K562 (cell line): ENCODE data around the gene ANP32B. TPM values are rescaled to one million over a fixed set of nuclear protein-coding genes. Genes with fewer than 3 reads are reported as not detected.

Experiments used
- BACH1 ChIP-seq: fragments of 200-800 bp; sonication (Bioruptor generic); IDR thresholded peaks from 2 replicates; pipeline ENCODE4 v1.6.1; 2016; ENCODE audit warnings: missing genetic modification characterization, missing compliant biosample characterization
- BDP1 ChIP-seq: IDR thresholded peaks from 3 replicates; pipeline ENCODE4 v1.6.1; 2011; ENCODE audit not compliant: insufficient read length, insufficient read depth
- C11orf30 ChIP-seq: fragments of 450-650 bp; IDR thresholded peaks from 2 replicates; pipeline ENCODE4 v1.6.1; 2016; ENCODE audit warnings: low read depth, mild to moderate bottlenecking
- CBFB ChIP-seq: sonication (generic); formaldehyde crosslinking; IDR thresholded peaks from 2 replicates; pipeline ENCODE4 v1.4.0; 2020; ENCODE audit warnings: mild to moderate bottlenecking, missing genetic modification reagents
- CCAR2 ChIP-seq: fragments of 200-400 bp; formaldehyde crosslinking; IDR thresholded peaks from 2 replicates; pipeline ENCODE4 v1.6.1; 2017; ENCODE audit warnings: mild to moderate bottlenecking, low read depth, low read length
- CHD4 ChIP-seq: fragments of 200-600 bp; sonication (generic); IDR thresholded peaks from 3 replicates; pipeline ENCODE4 v1.6.1; 2012; ENCODE audit warnings: low read depth, mild to moderate bottlenecking, mixed read lengths, low read length, inconsistent platforms; ENCODE audit not compliant: insufficient read depth, insufficient replicate concordance, poor library complexity, severe bottlenecking
- DDX20 ChIP-seq: fragments of 450-650 bp; IDR thresholded peaks from 2 replicates; pipeline ENCODE4 v1.6.1; 2016; ENCODE audit warnings: missing genetic modification characterization, low read depth, mild to moderate bottlenecking, missing compliant biosample characterization, moderate library complexity
- MCM7 ChIP-seq, 2 experiments: fragments of 450-650 bp; IDR thresholded peaks; 2 replicates each; pipeline ENCODE4 v1.6.1; 2016 to 2018
- NCOA4 ChIP-seq: fragments of 450-650 bp; IDR thresholded peaks from 2 replicates; pipeline ENCODE4 v1.6.1; 2018; ENCODE audit warnings: mild to moderate bottlenecking; ENCODE audit not compliant: partially characterized antibody
- NFE2L1 ChIP-seq: fragments of 450-650 bp; IDR thresholded peaks from 2 replicates; pipeline ENCODE4 v1.6.1; 2016; ENCODE audit warnings: missing genetic modification characterization, low read depth, mild to moderate bottlenecking, missing compliant biosample characterization, moderate library complexity, borderline replicate concordance
- PHB2 ChIP-seq: fragments of 450-650 bp; IDR thresholded peaks from 2 replicates; pipeline ENCODE4 v1.6.1; 2017; ENCODE audit warnings: low read depth
- POLR2G ChIP-seq: fragments of 200-400 bp; formaldehyde crosslinking; IDR thresholded peaks from 2 replicates; pipeline ENCODE4 v1.6.1; 2017; ENCODE audit warnings: low read depth, mild to moderate bottlenecking, antibody characterized with exemption, low read length, moderate library complexity
- POLR3G ChIP-seq: IDR thresholded peaks from 2 replicates; pipeline ENCODE4 v1.6.1; 2011; ENCODE audit not compliant: insufficient read length, insufficient replicate concordance; ENCODE audit errors: extremely low read depth
- SNIP1 ChIP-seq: fragments of 450-650 bp; IDR thresholded peaks from 2 replicates; pipeline ENCODE4 v1.7.1; 2017; ENCODE audit warnings: low read depth, mild to moderate bottlenecking
- SRSF7 ChIP-seq: fragments of 200-400 bp; formaldehyde crosslinking; optimal IDR thresholded peaks from 2 replicates; pipeline ENCODE3; 2017; ENCODE audit warnings: mild to moderate bottlenecking, low read depth, low read length
- TAF1 ChIP-seq: IDR thresholded peaks from 2 replicates; pipeline ENCODE4 v1.6.1; 2011; ENCODE audit warnings: mild to moderate bottlenecking, low read length, moderate library complexity; ENCODE audit not compliant: insufficient read depth, control insufficient read depth, severe bottlenecking; ENCODE audit errors: extremely low read depth
- TAL1 ChIP-seq: fragments of 450-650 bp; IDR thresholded peaks from 2 replicates; pipeline ENCODE4 v1.6.1; 2016; ENCODE audit warnings: mild to moderate bottlenecking
- ZBTB11 ChIP-seq, 3 experiments: fragments of 200-800 bp in 1 of 3; fragments of 250-450 bp in 1 of 3; fragments of 450-650 bp in 1 of 3; sonication (Bioruptor Pico) in 1 of 3; sonication (Bioruptor generic) in 1 of 3; formaldehyde crosslinking in 1 of 3; IDR thresholded peaks; 2 replicates each; pipeline versions ENCODE4 v1.6.1 to v1.8.0; 2016 to 2022; ENCODE audit warnings: mild to moderate bottlenecking in 2 of 3, missing genetic modification characterization in 2 of 3, missing compliant biosample characterization in 1 of 3, moderate library complexity in 1 of 3
- ZFP30 ChIP-seq: fragments of 250-450 bp; sonication (Bioruptor Pico); IDR thresholded peaks from 2 replicates; pipeline ENCODE4 v1.8.0; 2022; ENCODE audit warnings: moderate library complexity, mild to moderate bottlenecking, inconsistent platforms, borderline replicate concordance
- polyA plus RNA-seq, 8 experiments: library from polyadenylated mRNA; depleted of rRNA in 4 of 8; stranded (reverse) in 5 of 8; unstranded in 3 of 8; fragments of >200 nt; fragmentation: Nextera tagmentation in 2 of 8; fragmentation: Illumina TruSeq in 1 of 8; extraction: Ambion mirVana in 2 of 8; extraction: Trizol in 1 of 8; gene quantifications; 2 replicates each; pipeline versions ENCODE4 v1.2.1 to v1.2.3, GENCODE V29; 2011 to 2014; ENCODE audit warnings: inconsistent platforms in 1 of 8, missing spikeins in 1 of 8
- total RNA-seq, 7 experiments: library from RNA; depleted of rRNA in 6 of 7; stranded (reverse); fragments of >200 nt in 6 of 7; fragmentation: Illumina TruSeq in 2 of 7; extraction: Trizol in 2 of 7; gene quantifications; 2 replicates each; pipeline versions ENCODE4 v1.2.1 to v1.2.3, GENCODE V29; 2011 to 2021; ENCODE audit warnings: low replicate concordance in 1 of 7
- TF ChIP-seq, protein P1 (sequence below), 2 experiments: fragments of 450-650 bp in 1 of 2; sonication (generic) in 1 of 2; formaldehyde crosslinking in 1 of 2; IDR thresholded peaks in 1 of 2; conservative IDR thresholded peaks in 1 of 2; 2 replicates each; pipeline versions ENCODE4 v1.6.1 to v1.8.1; 2016 to 2023; ENCODE audit warnings: mild to moderate bottlenecking in 2 of 2, moderate library complexity in 2 of 2, inconsistent platforms in 1 of 2, missing genetic modification reagents in 1 of 2
- TF ChIP-seq, protein P2 (sequence below): fragments of 450-650 bp; IDR thresholded peaks from 2 replicates; pipeline ENCODE4 v1.7.1; 2018; ENCODE audit warnings: mild to moderate bottlenecking, low read depth; ENCODE audit not compliant: partially characterized antibody

ANP32B gene
- total and polyA plus RNA-seq, 9 of the 15 experiments (the other 6 are each of a cell fraction or from before 2014, with no cell fraction given): 68.9 to 815 (median 141) TPM

DNA sequence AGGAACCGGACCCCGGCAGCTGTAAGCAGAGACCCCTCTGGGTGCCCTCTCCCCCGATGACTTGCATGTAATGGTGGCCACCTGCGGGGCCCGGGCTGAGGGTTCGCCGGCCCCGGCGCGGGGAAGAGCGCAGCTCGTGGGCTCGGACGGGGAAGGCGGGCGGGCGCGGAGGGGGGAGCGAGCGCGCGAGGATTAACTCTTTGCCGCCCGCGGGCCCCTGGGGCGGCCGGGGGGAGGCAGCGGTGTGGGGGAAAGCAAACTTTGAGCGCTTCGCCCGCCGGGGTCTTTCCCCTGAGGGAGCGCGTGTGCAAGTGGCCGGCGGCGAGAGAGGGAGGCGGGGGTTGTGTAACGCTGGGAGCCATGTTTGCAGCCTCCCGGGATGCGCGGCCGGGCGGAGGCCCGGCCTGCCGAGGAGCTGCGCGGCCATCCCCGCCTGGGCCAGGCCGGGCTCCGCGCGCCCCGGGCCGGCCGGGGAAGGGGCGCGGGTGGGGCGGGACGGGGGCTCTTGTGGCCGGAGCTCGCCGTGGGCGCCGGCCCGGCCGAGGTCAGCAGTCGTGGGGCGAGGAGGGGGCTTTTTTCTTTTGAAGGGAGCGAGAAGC lies 547 bp downstream of the ANP32B start (continued):
- TF ChIP-seq SNIP1: no peak
- no peak for TF ChIP-seq TAL1
- no peak for TF ChIP-seq ZBTB11 (CRISPR knock-in tag; IDR thresholded peaks at IDR 0.05)
- TF ChIP-seq POLR3G: no peak
- TF ChIP-seq CCAR2: no peak
- TF ChIP-seq SRSF7: no peak
- TF ChIP-seq MCM7 (IDR thresholded peaks at IDR 0.05): no peak
- TF ChIP-seq, protein P1, sequence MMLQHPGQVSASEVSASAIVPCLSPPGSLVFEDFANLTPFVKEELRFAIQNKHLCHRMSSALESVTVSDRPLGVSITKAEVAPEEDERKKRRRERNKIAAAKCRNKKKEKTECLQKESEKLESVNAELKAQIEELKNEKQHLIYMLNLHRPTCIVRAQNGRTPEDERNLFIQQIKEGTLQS (IDR thresholded peaks at IDR 0.05): no peak
- TF ChIP-seq, protein P1 (CRISPR knock-in tag; conservative IDR thresholded peaks at IDR 0.05): no peak
- no peak for TF ChIP-seq ZFP30 (CRISPR knock-in tag)
- no peak for TF ChIP-seq NFE2L1 (tag)
- TF ChIP-seq POLR2G: peak; percentile 75
- no peak for TF ChIP-seq PHB2
- no peak for TF ChIP-seq CHD4
- TF ChIP-seq, protein P2, sequence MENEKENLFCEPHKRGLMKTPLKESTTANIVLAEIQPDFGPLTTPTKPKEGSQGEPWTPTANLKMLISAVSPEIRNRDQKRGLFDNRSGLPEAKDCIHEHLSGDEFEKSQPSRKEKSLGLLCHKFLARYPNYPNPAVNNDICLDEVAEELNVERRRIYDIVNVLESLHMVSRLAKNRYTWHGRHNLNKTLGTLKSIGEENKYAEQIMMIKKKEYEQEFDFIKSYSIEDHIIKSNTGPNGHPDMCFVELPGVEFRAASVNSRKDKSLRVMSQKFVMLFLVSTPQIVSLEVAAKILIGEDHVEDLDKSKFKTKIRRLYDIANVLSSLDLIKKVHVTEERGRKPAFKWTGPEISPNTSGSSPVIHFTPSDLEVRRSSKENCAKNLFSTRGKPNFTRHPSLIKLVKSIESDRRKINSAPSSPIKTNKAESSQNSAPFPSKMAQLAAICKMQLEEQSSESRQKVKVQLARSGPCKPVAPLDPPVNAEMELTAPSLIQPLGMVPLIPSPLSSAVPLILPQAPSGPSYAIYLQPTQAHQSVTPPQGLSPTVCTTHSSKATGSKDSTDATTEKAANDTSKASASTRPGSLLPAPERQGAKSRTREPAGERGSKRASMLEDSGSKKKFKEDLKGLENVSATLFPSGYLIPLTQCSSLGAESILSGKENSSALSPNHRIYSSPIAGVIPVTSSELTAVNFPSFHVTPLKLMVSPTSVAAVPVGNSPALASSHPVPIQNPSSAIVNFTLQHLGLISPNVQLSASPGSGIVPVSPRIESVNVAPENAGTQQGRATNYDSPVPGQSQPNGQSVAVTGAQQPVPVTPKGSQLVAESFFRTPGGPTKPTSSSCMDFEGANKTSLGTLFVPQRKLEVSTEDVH: no peak
- TF ChIP-seq C11orf30: no peak
- TF ChIP-seq CBFB (CRISPR knock-in tag): no peak
- no peak for TF ChIP-seq DDX20
- TF ChIP-seq BDP1: no peak
- no peak for TF ChIP-seq BACH1 (tag)
- TF ChIP-seq NCOA4: no peak
- TF ChIP-seq TAF1: no peak
